Hepatocyte (in vitro differentiated cells): ENCODE measurements around the gene SMIM17. TPM values are rescaled to one million over a fixed set of nuclear protein-coding genes. Genes with fewer than 3 reads are reported as not detected.

Experiments used
- DNase-seq: peaks from one replicate; pipeline ENCODE4 v3.0.0-alpha.2; 2016; ENCODE audit warnings: low spot score
- H2AFZ ChIP-seq: fragments of 200-600 bp; sonication (generic); 2 replicates; pipeline ENCODE4 v1.6.0; 2016; ENCODE audit warnings: antibody characterized with exemption, mild to moderate bottlenecking
- H3K27ac ChIP-seq: fragments of 200-600 bp; sonication (generic); 2 replicates; pipeline ENCODE4 v1.5.1; 2016; ENCODE audit warnings: mild to moderate bottlenecking
- H3K27me3 ChIP-seq: fragments of 200-600 bp; sonication (generic); 2 replicates; pipeline ENCODE4 v1.6.1; 2016
- H3K36me3 ChIP-seq: fragments of 200-600 bp; sonication (generic); replicated peaks from 2 replicates; pipeline ENCODE4 v1.5.1; 2016; ENCODE audit warnings: low read depth; ENCODE audit not compliant: insufficient read depth
- H3K4me1 ChIP-seq: fragments of 200-600 bp; sonication (generic); 2 replicates; pipeline ENCODE4 v1.5.1; 2016; ENCODE audit warnings: mild to moderate bottlenecking, moderate library complexity; ENCODE audit not compliant: insufficient read depth
- H3K4me2 ChIP-seq: fragments of 200-600 bp; sonication (generic); 2 replicates; pipeline ENCODE4 v1.6.0; 2016
- H3K4me3 ChIP-seq: fragments of 200-600 bp; sonication (generic); 2 replicates; pipeline ENCODE4 v1.5.1; 2016; ENCODE audit warnings: mild to moderate bottlenecking
- H3K79me2 ChIP-seq: fragments of 200-600 bp; sonication (generic); 2 replicates; pipeline ENCODE4 v1.6.0; 2017; ENCODE audit warnings: mild to moderate bottlenecking
- H3K9me2 ChIP-seq: fragments of 200-600 bp; sonication (generic); replicated peaks from 2 replicates; pipeline ENCODE4 v1.6.0; 2017; ENCODE audit warnings: mild to moderate bottlenecking; ENCODE audit not compliant: insufficient read depth
- H3K9me3 ChIP-seq: fragments of 200-600 bp; sonication (generic); 2 replicates; pipeline ENCODE4 v1.5.1; 2016; ENCODE audit warnings: low read depth, mild to moderate bottlenecking
- H4K20me1 ChIP-seq: fragments of 200-600 bp; sonication (generic); 2 replicates; pipeline ENCODE4 v1.6.0; 2016; ENCODE audit warnings: mild to moderate bottlenecking; ENCODE audit not compliant: insufficient read depth, poor library complexity, severe bottlenecking
- EZH2 ChIP-seq: fragments of 200-600 bp; sonication (generic); IDR thresholded peaks from 2 replicates; pipeline ENCODE4 v1.6.1; 2016; ENCODE audit warnings: antibody characterized with exemption, mild to moderate bottlenecking, borderline replicate concordance
- EZH2phosphoT487 ChIP-seq: fragments of 200-600 bp; sonication (generic); IDR thresholded peaks from one replicate; pipeline ENCODE4 v1.6.1; 2018; ENCODE audit warnings: antibody characterized with exemption, mild to moderate bottlenecking, low read depth, moderate library complexity; ENCODE audit not compliant: unreplicated experiment, severe bottlenecking
- WGBS: methylation state at CpG from one replicate; pipeline ENCODE4 v1.1.6; 2016; ENCODE audit warnings: low lambda C conversion rate; ENCODE audit errors: missing lambda C conversion rate; 5-methylcytosine and 5-hydroxymethylcytosine counted together
- polyA plus RNA-seq: library from polyadenylated mRNA; unstranded; fragments of >200 nt; fragmentation: Nextera tagmentation; extraction: Ambion mirVana; gene quantifications from 2 replicates; pipeline ENCODE4 v1.2.1, GENCODE V29; 2016
- total RNA-seq: library from RNA; depleted of rRNA; stranded (reverse); fragments of >200 nt; gene quantifications from 2 replicates; pipeline ENCODE4 v1.2.3, GENCODE V29; 2014
- TF ChIP-seq, protein P1 (sequence below): fragments of 200-600 bp; sonication (generic); IDR thresholded peaks from 2 replicates; pipeline ENCODE4 v1.5.1; 2016; ENCODE audit warnings: antibody characterized with exemption, mild to moderate bottlenecking; ENCODE audit not compliant: poor library complexity

SMIM17 gene
- total and polyA plus RNA-seq, 2 experiments from 2014 or later: 0.45 TPM; not detected in 1

DNA sequence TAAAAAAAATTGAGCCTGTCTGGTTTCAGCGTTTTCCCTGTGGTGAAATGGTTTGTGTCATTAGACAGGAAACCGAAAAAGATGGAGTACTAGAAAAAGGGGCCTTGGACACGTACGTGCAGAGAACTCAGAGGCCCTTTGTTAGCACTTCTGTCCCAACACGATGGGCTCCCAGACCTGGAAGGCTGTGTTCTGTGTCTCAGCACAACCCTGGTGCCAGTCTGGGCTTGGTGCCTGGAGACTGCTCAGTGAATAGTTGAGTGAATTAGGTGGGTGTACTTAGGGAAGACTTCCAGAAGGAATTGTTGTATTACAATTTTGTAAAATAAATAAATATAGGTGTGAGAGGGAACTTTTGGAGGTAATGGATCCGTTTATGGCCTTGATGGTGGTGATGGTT, 39.1 kb upstream of the SMIM17 start:
- Histone ChIP-seq H3K9me2 (no peaks in the 10 kb centered on the region), H3K4me1 (no peaks in the 10 kb centered on the region), H4K20me1 (no peaks in the 10 kb centered on the region), H3K79me2 (peaks cover 75% of the 10 kb centered on the region), H2AFZ (no peak overlapping the region), H3K4me2 (no peak overlapping the region), H3K4me3 (no peak overlapping the region), H3K36me3 (no peaks in the 10 kb centered on the region), H3K27me3 (no peaks in the 10 kb centered on the region), H3K9me3 (peaks cover 53% of the 10 kb centered on the region), H3K27ac (no peak overlapping the region)
- 98% methylated on average over 6 of the region's 6 CpGs for WGBS
- TF ChIP-seq, protein P1, sequence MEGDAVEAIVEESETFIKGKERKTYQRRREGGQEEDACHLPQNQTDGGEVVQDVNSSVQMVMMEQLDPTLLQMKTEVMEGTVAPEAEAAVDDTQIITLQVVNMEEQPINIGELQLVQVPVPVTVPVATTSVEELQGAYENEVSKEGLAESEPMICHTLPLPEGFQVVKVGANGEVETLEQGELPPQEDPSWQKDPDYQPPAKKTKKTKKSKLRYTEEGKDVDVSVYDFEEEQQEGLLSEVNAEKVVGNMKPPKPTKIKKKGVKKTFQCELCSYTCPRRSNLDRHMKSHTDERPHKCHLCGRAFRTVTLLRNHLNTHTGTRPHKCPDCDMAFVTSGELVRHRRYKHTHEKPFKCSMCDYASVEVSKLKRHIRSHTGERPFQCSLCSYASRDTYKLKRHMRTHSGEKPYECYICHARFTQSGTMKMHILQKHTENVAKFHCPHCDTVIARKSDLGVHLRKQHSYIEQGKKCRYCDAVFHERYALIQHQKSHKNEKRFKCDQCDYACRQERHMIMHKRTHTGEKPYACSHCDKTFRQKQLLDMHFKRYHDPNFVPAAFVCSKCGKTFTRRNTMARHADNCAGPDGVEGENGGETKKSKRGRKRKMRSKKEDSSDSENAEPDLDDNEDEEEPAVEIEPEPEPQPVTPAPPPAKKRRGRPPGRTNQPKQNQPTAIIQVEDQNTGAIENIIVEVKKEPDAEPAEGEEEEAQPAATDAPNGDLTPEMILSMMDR: no peak
- TF ChIP-seq EZH2phosphoT487 (no peak), EZH2 (no peak)
- no peak for DNase-seq

DNA sequence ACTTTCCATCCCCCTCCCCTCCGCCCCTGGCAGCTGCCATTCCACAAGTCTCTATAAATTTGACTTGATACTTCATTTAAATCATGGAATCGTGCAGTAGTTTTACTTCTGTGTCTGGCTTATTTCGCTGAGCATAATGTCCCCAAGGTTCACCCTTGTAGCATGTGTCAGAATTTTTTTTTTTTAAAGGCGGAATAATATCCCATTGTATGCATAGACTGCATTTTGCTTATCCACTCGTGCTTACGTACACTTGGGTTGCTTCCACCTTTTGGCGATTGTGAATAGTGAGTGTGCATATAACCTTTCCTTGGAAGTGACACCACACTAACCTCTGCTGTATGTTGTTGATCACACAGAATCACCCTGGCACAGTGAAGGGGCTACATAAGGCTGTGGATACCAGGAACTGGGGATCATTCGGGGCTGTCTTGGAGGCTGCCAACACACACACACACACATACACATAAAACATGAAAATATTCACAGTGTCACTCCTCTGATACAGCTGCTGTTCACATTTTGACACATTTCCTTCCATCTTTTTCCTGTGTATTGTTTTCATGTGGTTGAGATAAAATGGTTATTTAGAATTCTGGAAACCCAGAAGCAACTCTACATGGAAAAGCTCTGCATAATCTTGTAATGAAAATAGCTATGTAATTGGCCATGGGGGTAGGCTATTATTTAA, 34.5 kb upstream of the SMIM17 start:
- H3K9me3 ChIP-seq: peaks cover 52% of the 10 kb centered on the region
- no peaks in the 10 kb centered on the region for H3K4me1 ChIP-seq
- H3K79me2 ChIP-seq: peaks cover 60% of the 10 kb centered on the region
- TF ChIP-seq EZH2phosphoT487 (no peak), EZH2 (no peak)
- TF ChIP-seq, protein P1: no peak
- no peaks in the 10 kb centered on the region for H3K27me3 ChIP-seq
- no peak overlapping the region for H2AFZ ChIP-seq
- over 99% methylated on average over 8 of the region's 8 CpGs for WGBS
- H4K20me1 ChIP-seq: no peaks in the 10 kb centered on the region
- no peaks in the 10 kb centered on the region for H3K9me2 ChIP-seq
- H3K4me2 ChIP-seq: no peak overlapping the region
- no peak for DNase-seq
- no peaks in the 10 kb centered on the region for H3K36me3 ChIP-seq
- H3K27ac ChIP-seq: no peak overlapping the region
- no peak overlapping the region for H3K4me3 ChIP-seq

DNA sequence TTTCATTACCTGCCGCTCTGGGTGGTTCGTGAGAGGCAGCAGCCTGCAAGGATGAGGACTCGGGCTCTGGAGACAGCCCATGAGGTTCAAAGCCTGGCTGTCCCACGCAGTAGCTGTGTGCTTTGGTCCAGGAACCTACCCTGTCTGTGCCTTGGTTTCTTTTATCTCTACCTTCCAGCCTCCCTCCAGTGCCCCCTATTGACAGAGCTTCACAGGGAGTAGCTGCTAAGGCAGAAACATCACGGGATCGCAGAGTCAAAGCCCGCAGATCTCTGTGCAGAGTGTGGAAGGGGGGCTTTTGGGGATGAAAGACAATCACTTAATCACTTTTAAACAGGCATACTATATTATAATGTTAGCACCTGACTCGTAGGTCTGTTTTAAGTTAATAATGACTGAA, 31.7 kb upstream of the SMIM17 start:
- Histone ChIP-seq H3K4me3 (no peak overlapping the region), H3K27me3 (no peaks in the 10 kb centered on the region), H4K20me1 (no peaks in the 10 kb centered on the region), H3K27ac (no peak overlapping the region), H3K36me3 (peaks cover 5% of the 10 kb centered on the region), H3K4me2 (no peak overlapping the region), H3K9me3 (peaks cover 41% of the 10 kb centered on the region), H3K9me2 (no peaks in the 10 kb centered on the region), H3K4me1 (no peaks in the 10 kb centered on the region), H3K79me2 (peaks cover 35% of the 10 kb centered on the region), H2AFZ (no peak overlapping the region)
- WGBS: 95% methylated on average over 8 of the region's 8 CpGs
- DNase-seq: no peak
- TF ChIP-seq EZH2: no peak
- no peak for TF ChIP-seq EZH2phosphoT487

DNA sequence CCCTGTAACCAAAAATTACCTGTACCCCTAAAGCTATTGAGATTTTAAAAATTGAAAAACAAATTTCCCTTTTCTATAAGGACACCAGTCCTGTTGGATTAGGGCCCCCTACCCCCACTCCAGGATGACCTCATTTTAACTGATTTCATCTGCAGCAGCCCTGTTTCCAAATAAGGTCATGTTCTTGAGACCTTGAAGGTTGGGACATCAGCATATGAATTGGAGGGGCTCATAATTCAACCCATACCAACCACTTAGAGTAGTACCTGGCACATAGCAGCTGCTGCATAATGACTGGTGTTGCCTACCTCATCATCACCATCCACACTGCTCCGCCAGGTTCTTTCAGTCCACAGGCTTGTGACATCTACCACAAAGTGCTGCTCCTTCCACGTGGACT, 30.2 kb upstream of the SMIM17 start:
- H3K4me3 ChIP-seq: no peak overlapping the region
- peaks cover 12% of the 10 kb centered on the region for H3K36me3 ChIP-seq
- H3K27ac ChIP-seq: no peak overlapping the region
- no peaks in the 10 kb centered on the region for H4K20me1 ChIP-seq
- no peaks in the 10 kb centered on the region for H3K9me2 ChIP-seq
- DNase-seq: no peak
- TF ChIP-seq EZH2: no peak
- TF ChIP-seq EZH2phosphoT487: no peak
- TF ChIP-seq, protein P1: no peak
- no peak overlapping the region for H3K4me2 ChIP-seq
- 95% methylated on average over 2 of the region's 2 CpGs for WGBS
- peaks cover 29% of the 10 kb centered on the region for H3K79me2 ChIP-seq
- H3K27me3 ChIP-seq: no peaks in the 10 kb centered on the region
- no peaks in the 10 kb centered on the region for H3K4me1 ChIP-seq
- peaks cover 30% of the 10 kb centered on the region for H3K9me3 ChIP-seq
- no peak overlapping the region for H2AFZ ChIP-seq
